ENCODE measurements around the gene PFDN1. TPM values are rescaled to one million over a fixed set of nuclear protein-coding genes. Genes with fewer than 3 reads are reported as not detected.

Gene PFDN1
- total RNA-seq, 5 donors from 2014 or later (not counting 1 experiment from before 2014, with no cell fraction given): 26.9 to 32.2 (median 28.1) TPM

GRCh38 chr5:140309706-140310249, 6.9 kb upstream of the PFDN1 start:
- peaks cover 0 to 4% of the 10 kb centered on the region in 2 experiments for H3K27me3 ChIP-seq (replicated peaks in 1 of 2; ENCODE audit: control insufficient read depth in 2 of 2, extremely low read depth in 1 of 2, insufficient read depth in 2 of 2, low read length in 1 of 2)
- no peaks in the 10 kb centered on the region for H3K36me3 ChIP-seq (ENCODE audit: control insufficient read depth in 2 of 2, extremely low read depth in 1 of 2, insufficient read depth in 1 of 2, low read length in 1 of 2)
- H3K27ac Mint-ChIP-seq: no peak overlapping the region
- CTCF ChIA-PET: no interaction called here
- peaks cover 0 to under 1% (median 0%) of the 10 kb centered on the region in 3 donors for H3K4me1 Mint-ChIP-seq
- H3K9me3 Mint-ChIP-seq: no peaks in the 10 kb centered on the region
- ATAC-seq (replicated peaks in 1 of 4) (no peak), DNase-seq (no peak)
- H3K36me3 Mint-ChIP-seq: no peaks in the 10 kb centered on the region
- H3K4me3 ChIP-seq (ENCODE audit: control insufficient read depth in 1 of 2, extremely low read depth in 1 of 2, low read length in 1 of 2): no peak overlapping the region
- no peak overlapping the region for H3K27ac ChIP-seq (ENCODE audit: low read length)
- no peaks in the 10 kb centered on the region for H3K4me1 ChIP-seq (ENCODE audit: control insufficient read depth in 1 of 2, extremely low read depth in 1 of 2, insufficient read depth in 2 of 2, low read length in 2 of 2)
- no peak overlapping the region for H3K4me3 Mint-ChIP-seq
- 86% methylated on average over 3 of the region's 3 CpGs for WGBS (ENCODE audit: insufficient coverage)
- H3K9me3 ChIP-seq: no peaks in the 10 kb centered on the region
- H3K27me3 Mint-ChIP-seq: peaks cover 4 to 5% of the 10 kb centered on the region in 2 donors
- POLR2A ChIA-PET: interaction anchor here in 1 of 2 donors (0.6 kb wide), 1 partner anchor 302 kb away, joined by 3 read pairs; no protein-coding TSS in a partner anchor

GRCh38 chr5:140305471-140305870, 2.6 kb upstream of the PFDN1 start:
- Mint-ChIP-seq H3K27ac (no peak overlapping the region), H3K27me3 (peaks cover 0 to 4% of the 10 kb centered on the region in 2 donors), H3K9me3 (no peaks in the 10 kb centered on the region), H3K36me3 (peaks cover under 1% of the 10 kb centered on the region), H3K4me1 (peaks cover 20 to 27% (median 24%) of the 10 kb centered on the region in 3 donors), H3K4me3 (no peak overlapping the region)
- no peak overlapping the region for H3K27ac ChIP-seq (ENCODE audit: low read length)
- POLR2A ChIA-PET: interaction anchor here in 1 of 2 donors (0.7 kb wide), 1 partner anchor 95 kb away, joined by 3 read pairs; no protein-coding TSS in a partner anchor
- H3K36me3 ChIP-seq (ENCODE audit: control insufficient read depth in 2 of 2, extremely low read depth in 1 of 2, insufficient read depth in 1 of 2, low read length in 1 of 2): no peaks in the 10 kb centered on the region
- no peak for DNase-seq
- peaks cover 0 to 4% of the 10 kb centered on the region in 2 experiments for H3K27me3 ChIP-seq (replicated peaks in 1 of 2; ENCODE audit: control insufficient read depth in 2 of 2, extremely low read depth in 1 of 2, insufficient read depth in 2 of 2, low read length in 1 of 2)
- no peak overlapping the region for H3K4me3 ChIP-seq (ENCODE audit: control insufficient read depth in 1 of 2, extremely low read depth in 1 of 2, low read length in 1 of 2)
- peaks cover 12 to 14% of the 10 kb centered on the region in 2 experiments for H3K4me1 ChIP-seq (ENCODE audit: control insufficient read depth in 1 of 2, extremely low read depth in 1 of 2, insufficient read depth in 2 of 2, low read length in 2 of 2)
- CTCF ChIA-PET: interaction anchor here in 1 of 2 donors (0.5 kb wide), 1 partner anchor 61 kb away, joined by 3 read pairs; no protein-coding TSS in a partner anchor
- no peak for ATAC-seq (replicated peaks in 1 of 4)
- no peaks in the 10 kb centered on the region for H3K9me3 ChIP-seq
- 100% methylated on average over 1 of the region's 1 CpG for WGBS (ENCODE audit: insufficient coverage)

GRCh38 chr5:140303966-140304365, 1.1 kb upstream of the PFDN1 start:
- H3K27ac ChIP-seq (ENCODE audit: low read length): no peak overlapping the region
- POLR2A ChIA-PET: interaction anchor here in 1 of 2 donors (1.0 to 1.5 kb wide), 2 partner anchors 161 to 407 kb away, joined by 3 to 4 read pairs; no protein-coding TSS in a partner anchor

GRCh38 chr5:140301136-140301535, 1.8 kb downstream of the PFDN1 start:
- ChIA-PET POLR2A (no interaction called here), CTCF (interaction anchor here in 1 of 2 donors (1.0 kb wide), 1 partner anchor 62 kb away, joined by 3 read pairs; no protein-coding TSS in a partner anchor)
- Mint-ChIP-seq H3K36me3 (peaks cover 18% of the 10 kb centered on the region), H3K27me3 (peaks cover 0 to 1% of the 10 kb centered on the region in 2 donors), H3K27ac (no peak overlapping the region), H3K9me3 (no peaks in the 10 kb centered on the region), H3K4me1 (peaks cover 44 to 53% (median 49%) of the 10 kb centered on the region in 3 donors), H3K4me3 (peak overlapping the region in 2 of 3 donors; percentile 21 to 99)
- H3K9me3 ChIP-seq: no peaks in the 10 kb centered on the region
- H3K4me3 ChIP-seq (ENCODE audit: control insufficient read depth in 1 of 2, extremely low read depth in 1 of 2, low read length in 1 of 2): no peak overlapping the region
- DNase-seq: no peak
- no peaks in the 10 kb centered on the region for H3K27me3 ChIP-seq (replicated peaks in 1 of 2; ENCODE audit: control insufficient read depth in 2 of 2, extremely low read depth in 1 of 2, insufficient read depth in 2 of 2, low read length in 1 of 2)
- no peak overlapping the region for H3K27ac ChIP-seq (ENCODE audit: low read length)
- no CpG with 5 or more reads among the region's 1 CpG for WGBS (ENCODE audit: insufficient coverage)
- peaks cover 0 to 12% of the 10 kb centered on the region in 2 donors for H3K36me3 ChIP-seq (ENCODE audit: control insufficient read depth in 2 of 2, extremely low read depth in 1 of 2, insufficient read depth in 1 of 2, low read length in 1 of 2)
- no peak for ATAC-seq (replicated peaks in 1 of 4)
- peaks cover 12 to 14% of the 10 kb centered on the region in 2 experiments for H3K4me1 ChIP-seq (ENCODE audit: control insufficient read depth in 1 of 2, extremely low read depth in 1 of 2, insufficient read depth in 2 of 2, low read length in 2 of 2)

More at GRCh38 chr5:140303966-140304365, 1.1 kb upstream of the PFDN1 start:
- H3K4me3 ChIP-seq (ENCODE audit: control insufficient read depth in 1 of 2, extremely low read depth in 1 of 2, low read length in 1 of 2): no peak overlapping the region
- CTCF ChIA-PET: interaction anchor here (0.6 to 1.1 kb wide), 4 partner anchors 48 to 93 kb away, joined by 4 to 10 read pairs (median 6); no protein-coding TSS in a partner anchor
- ATAC-seq (replicated peaks in 1 of 4) (no peak), DNase-seq (no peak)
- no peaks in the 10 kb centered on the region for H3K9me3 Mint-ChIP-seq
- WGBS (ENCODE audit: insufficient coverage): 100% methylated on average over 3 of the region's 15 CpGs
- H3K27me3 Mint-ChIP-seq: peaks cover 0 to 4% of the 10 kb centered on the region in 2 donors
- H3K36me3 Mint-ChIP-seq: peaks cover 7% of the 10 kb centered on the region
- H3K9me3 ChIP-seq: no peaks in the 10 kb centered on the region
- peaks cover 0 to 8% of the 10 kb centered on the region in 2 donors for H3K36me3 ChIP-seq (ENCODE audit: control insufficient read depth in 2 of 2, extremely low read depth in 1 of 2, insufficient read depth in 1 of 2, low read length in 1 of 2)
- H3K4me1 ChIP-seq (ENCODE audit: control insufficient read depth in 1 of 2, extremely low read depth in 1 of 2, insufficient read depth in 2 of 2, low read length in 2 of 2): peaks cover 12 to 14% of the 10 kb centered on the region in 2 experiments
- H3K27me3 ChIP-seq (replicated peaks in 1 of 2; ENCODE audit: control insufficient read depth in 2 of 2, extremely low read depth in 1 of 2, insufficient read depth in 2 of 2, low read length in 1 of 2): peaks cover 0 to 4% of the 10 kb centered on the region in 2 experiments
- no peak overlapping the region for H3K27ac Mint-ChIP-seq
- H3K4me1 Mint-ChIP-seq: peaks cover 23 to 31% (median 30%) of the 10 kb centered on the region in 3 donors
- H3K4me3 Mint-ChIP-seq: peak overlapping the region in 1 of 3 donors; percentile 16

GRCh38 chr5:140299056-140299455, 3.8 kb downstream of the PFDN1 start:
- peaks cover 14 to 16% of the 10 kb centered on the region in 2 experiments for H3K4me1 ChIP-seq (ENCODE audit: control insufficient read depth in 1 of 2, extremely low read depth in 1 of 2, insufficient read depth in 2 of 2, low read length in 2 of 2)
- H3K4me3 ChIP-seq (ENCODE audit: control insufficient read depth in 1 of 2, extremely low read depth in 1 of 2, low read length in 1 of 2): no peak overlapping the region
- no peaks in the 10 kb centered on the region for H3K9me3 Mint-ChIP-seq
- H3K36me3 Mint-ChIP-seq: peaks cover 24% of the 10 kb centered on the region
- ATAC-seq (replicated peaks in 1 of 4): no peak
- no peak overlapping the region for H3K27ac ChIP-seq (ENCODE audit: low read length)
- no peaks in the 10 kb centered on the region for H3K27me3 ChIP-seq (replicated peaks in 1 of 2; ENCODE audit: control insufficient read depth in 2 of 2, extremely low read depth in 1 of 2, insufficient read depth in 2 of 2, low read length in 1 of 2)
- ChIA-PET POLR2A (no interaction called here), CTCF (no interaction called here)
- H3K27ac Mint-ChIP-seq: no peak overlapping the region
- WGBS (ENCODE audit: insufficient coverage): 100% methylated on average over 2 of the region's 5 CpGs
- H3K9me3 ChIP-seq: no peaks in the 10 kb centered on the region
- no peaks in the 10 kb centered on the region for H3K27me3 Mint-ChIP-seq
- DNase-seq: no peak
- H3K4me3 Mint-ChIP-seq: no peak overlapping the region
- peaks cover 0 to 12% of the 10 kb centered on the region in 2 donors for H3K36me3 ChIP-seq (ENCODE audit: control insufficient read depth in 2 of 2, extremely low read depth in 1 of 2, insufficient read depth in 1 of 2, low read length in 1 of 2)
- H3K4me1 Mint-ChIP-seq: peaks cover 59 to 73% (median 62%) of the 10 kb centered on the region in 3 donors

- Histone ChIP-seq H3K4me3 (ENCODE audit: control insufficient read depth in 1 of 2, extremely low read depth in 1 of 2, low read length in 1 of 2) (no peak overlapping the region), H3K27me3 (replicated peaks in 1 of 2; ENCODE audit: control insufficient read depth in 2 of 2, extremely low read depth in 1 of 2, insufficient read depth in 2 of 2, low read length in 1 of 2) (no peaks in the 10 kb centered on the region), H3K4me1 (ENCODE audit: control insufficient read depth in 1 of 2, extremely low read depth in 1 of 2, insufficient read depth in 2 of 2, low read length in 2 of 2) (peaks cover 10 to 20% of the 10 kb centered on the region in 2 experiments), H3K27ac (ENCODE audit: low read length) (no peak overlapping the region), H3K9me3 (no peaks in the 10 kb centered on the region), H3K36me3 (ENCODE audit: control insufficient read depth in 2 of 2, extremely low read depth in 1 of 2, insufficient read depth in 1 of 2, low read length in 1 of 2) (peaks cover 0 to 12% of the 10 kb centered on the region in 2 donors)
- Mint-ChIP-seq H3K9me3 (no peaks in the 10 kb centered on the region), H3K36me3 (peaks cover 24% of the 10 kb centered on the region), H3K27me3 (no peaks in the 10 kb centered on the region), H3K27ac (no peak overlapping the region), H3K4me1 (peaks cover 66 to 80% (median 71%) of the 10 kb centered on the region in 3 donors), H3K4me3 (no peak overlapping the region)
- WGBS (ENCODE audit: insufficient coverage): no CpG with 5 or more reads among the region's 1 CpG
- CTCF ChIA-PET: no interaction called here
- DNase-seq (no peak), ATAC-seq (replicated peaks in 1 of 4) (no peak)
- POLR2A ChIA-PET: interaction anchor here in 1 of 2 donors (0.6 kb wide), 1 partner anchor 42 kb away, joined by 7 read pairs; no protein-coding TSS in a partner anchor
Measured at GRCh38 chr5:140298183-140298601, 4.7 kb downstream of the PFDN1 start.
